Fibroblast of lung (primary cell): ENCODE results near the gene NEGR1.

ENCODE experiments used
- EZH2 ChIP-seq: IDR thresholded peaks from 2 replicates; pipeline ENCODE4 v1.5.1; 2012; ENCODE audit warnings: low read length, control low read depth, mild to moderate bottlenecking; ENCODE audit errors: missing control alignments
- TF ChIP-seq, protein P1 (sequence below), 2 donors: IDR thresholded peaks in 1 of 2; conservative IDR thresholded peaks in 1 of 2; 1 replicate in 1 of 2; 2 replicates in 1 of 2; pipeline ENCODE4 v1.5.1; 2011 to 2012; ENCODE audit warnings: low read length in 2 of 2, control low read depth in 1 of 2, inconsistent platforms in 1 of 2, low read depth in 1 of 2, mild to moderate bottlenecking in 1 of 2

DNA sequence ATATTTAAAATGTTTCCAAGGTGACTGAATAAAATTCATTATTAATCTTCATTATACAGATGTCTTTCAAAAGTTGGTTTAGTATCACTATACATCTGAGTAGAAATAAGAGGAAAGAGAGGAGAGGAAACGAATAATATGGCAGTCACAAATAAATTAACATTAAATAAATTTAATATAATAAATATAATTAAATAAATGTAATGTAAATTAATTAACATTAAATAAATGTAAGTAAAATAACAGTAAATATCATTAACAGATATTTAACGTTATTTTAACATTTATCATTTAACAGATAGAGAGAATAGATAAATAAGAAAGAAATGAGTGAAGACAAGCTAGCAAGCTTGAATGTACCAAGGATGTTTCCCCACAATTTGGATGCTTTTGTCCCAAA is 592.7 kb downstream of the NEGR1 start:
- TF ChIP-seq, protein P1, sequence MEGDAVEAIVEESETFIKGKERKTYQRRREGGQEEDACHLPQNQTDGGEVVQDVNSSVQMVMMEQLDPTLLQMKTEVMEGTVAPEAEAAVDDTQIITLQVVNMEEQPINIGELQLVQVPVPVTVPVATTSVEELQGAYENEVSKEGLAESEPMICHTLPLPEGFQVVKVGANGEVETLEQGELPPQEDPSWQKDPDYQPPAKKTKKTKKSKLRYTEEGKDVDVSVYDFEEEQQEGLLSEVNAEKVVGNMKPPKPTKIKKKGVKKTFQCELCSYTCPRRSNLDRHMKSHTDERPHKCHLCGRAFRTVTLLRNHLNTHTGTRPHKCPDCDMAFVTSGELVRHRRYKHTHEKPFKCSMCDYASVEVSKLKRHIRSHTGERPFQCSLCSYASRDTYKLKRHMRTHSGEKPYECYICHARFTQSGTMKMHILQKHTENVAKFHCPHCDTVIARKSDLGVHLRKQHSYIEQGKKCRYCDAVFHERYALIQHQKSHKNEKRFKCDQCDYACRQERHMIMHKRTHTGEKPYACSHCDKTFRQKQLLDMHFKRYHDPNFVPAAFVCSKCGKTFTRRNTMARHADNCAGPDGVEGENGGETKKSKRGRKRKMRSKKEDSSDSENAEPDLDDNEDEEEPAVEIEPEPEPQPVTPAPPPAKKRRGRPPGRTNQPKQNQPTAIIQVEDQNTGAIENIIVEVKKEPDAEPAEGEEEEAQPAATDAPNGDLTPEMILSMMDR (conservative IDR thresholded peaks at IDR 0.05 in 1 of 2, IDR thresholded peaks at IDR 0.05 in 1 of 2; ENCODE audit: low read depth in 1 of 2, low read length in 2 of 2) = no peak
- TF ChIP-seq EZH2 = no peak
